Activated effector memory CD4-positive, alpha-beta T cell treated with anti-CD3 and anti-CD28 coated beads, Interleukin-2, amount 50 U/mL, for 16 hours (primary cell): ENCODE results near the gene IFNA6.
"Not testable (repeated sequence)": the region's sequence is repeated elsewhere in the genome, so short reads cannot be mapped to it uniquely, and the experiment has no call there.

Source experiments
- DNase-seq: peaks from one replicate; pipeline ENCODE4 v3.0.0-alpha.2; 2020

IFNA6 gene

GRCh38 chr9:21350787-21351186 is at the start of gene IFNA6:
Gene IFNA6, minus strand, starts transcription at chr9:21350887. Its CDS starts 0 bp downstream, at chr9:21350887.
- DNase-seq, result no peak

- no peak for DNase-seq
These were observed 49.3 kb upstream of the IFNA6 start for GRCh38 chr9:21399956-21400355.

DNA sequence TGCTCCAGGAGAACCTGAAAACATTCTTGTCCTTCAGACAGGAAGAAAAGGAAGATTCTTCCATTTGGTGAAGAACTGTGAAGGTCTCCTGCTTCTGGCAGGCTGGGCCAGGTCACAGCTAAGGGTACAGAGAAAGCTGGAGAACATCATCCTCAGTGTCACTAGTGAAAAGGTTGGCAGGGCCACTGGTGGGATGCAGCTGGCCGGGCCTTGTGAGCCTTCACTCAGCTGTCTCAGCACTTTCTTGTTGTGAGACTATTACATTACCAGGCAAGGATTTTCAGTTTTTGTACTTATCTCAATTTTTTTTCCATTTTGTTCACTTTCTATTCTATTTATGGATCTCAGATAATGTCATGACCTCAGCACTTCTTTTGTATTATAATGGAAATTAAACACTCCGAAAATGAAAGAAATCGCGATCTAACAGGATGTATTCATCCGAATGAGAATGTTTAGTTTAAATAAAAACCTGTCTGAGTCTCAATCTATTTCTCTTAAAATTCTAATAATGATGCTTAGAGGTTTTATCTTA is 48.3 kb upstream of the IFNA6 start:
- no peak for DNase-seq

DNA sequence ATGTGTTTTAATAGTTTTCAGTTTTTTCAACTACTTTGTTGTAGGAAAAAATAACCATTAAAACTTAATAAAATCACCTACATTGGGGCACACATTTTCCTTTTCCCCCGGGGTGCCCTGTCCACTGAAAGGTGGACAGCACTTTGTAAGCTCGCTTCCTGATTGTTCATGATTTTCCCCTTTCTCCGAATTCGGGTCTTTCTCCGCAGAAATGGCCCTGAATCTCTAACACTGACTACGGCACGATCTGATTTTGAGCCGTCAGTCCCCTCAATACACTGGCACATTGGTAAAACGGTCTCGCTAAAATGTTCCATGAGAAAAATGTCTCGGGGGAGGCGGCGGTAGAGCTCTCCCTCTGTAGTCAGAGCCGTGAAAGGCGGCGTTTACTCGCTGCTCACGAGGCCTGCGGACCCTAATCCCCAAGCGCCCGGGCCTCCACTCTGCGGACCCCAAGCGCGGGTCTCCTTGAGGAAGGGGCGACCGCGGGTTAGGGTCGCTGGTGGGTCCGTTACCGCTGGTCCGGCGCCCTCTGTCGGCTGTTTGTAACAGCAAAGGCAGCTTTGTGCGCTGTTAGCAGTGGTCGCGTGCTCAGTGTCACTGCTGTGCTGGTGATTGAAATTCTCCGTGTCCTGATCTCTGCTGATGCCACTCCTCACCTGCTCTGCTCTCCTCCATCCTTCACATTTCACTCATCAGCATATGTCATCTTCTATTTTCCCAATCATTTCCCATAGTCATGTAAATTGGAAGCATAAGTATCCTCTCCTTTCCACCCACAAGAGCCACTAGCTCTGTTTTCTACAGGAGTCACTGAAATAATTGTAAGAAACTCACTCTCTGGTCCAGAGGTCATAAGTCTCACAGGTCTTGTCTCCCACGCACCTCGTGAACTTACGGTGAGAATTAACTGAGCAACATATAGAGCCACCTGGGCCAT is 45.4 kb upstream of the IFNA6 start:
- DNase-seq, result peak; percentile 86

DNA sequence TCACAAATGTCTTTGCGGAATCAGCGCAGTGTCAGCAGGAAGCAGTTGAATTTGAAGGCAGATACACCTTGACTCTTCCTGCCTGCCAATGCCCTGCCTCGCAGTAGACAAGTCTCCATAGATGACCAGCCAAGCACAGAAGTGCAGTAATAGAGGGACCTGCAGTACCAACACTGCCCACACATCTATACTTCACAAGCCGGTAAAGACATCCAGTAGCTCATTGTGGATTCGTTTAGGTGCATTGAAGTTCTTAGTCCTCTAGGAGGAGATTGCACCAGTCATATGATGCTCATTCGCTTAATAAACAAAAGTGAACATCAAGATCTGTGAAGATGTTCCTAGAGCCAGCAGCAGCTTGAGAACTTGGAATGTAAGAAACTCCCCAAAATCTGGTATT is 41.6 kb upstream of the IFNA6 start:
- no peak for DNase-seq

DNA sequence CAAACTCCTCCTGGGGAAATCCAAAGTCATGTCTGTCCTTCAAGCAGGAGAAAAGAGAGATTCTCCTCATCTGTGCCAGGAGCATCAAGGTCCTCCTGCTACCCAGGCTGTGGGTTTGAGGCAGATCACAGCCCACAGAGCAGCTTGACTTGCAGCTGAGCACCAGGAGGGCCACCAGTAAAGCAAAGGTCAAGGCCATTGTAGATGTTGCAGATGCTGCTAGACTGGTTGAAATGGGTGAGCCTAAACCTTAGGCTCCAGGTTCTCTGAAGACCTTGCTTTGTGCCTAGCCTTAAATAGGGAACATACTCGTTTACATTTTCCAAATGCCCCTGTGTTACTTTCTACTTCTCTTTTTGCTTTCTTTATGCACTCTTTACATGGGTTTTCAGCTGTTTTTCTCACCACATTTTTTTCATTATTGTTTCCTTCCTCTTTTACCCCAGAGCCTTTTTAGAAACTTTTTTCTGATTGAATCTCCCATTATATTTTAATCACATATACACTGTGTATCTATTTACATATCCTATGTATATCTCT is 34.5 kb upstream of the IFNA6 start, which contains the start of gene IFNA2:
TSS of gene IFNA2 (minus strand) at position 268 of the 540 bp plus-strand sequence. CDS start at position 199, 69 bp downstream.
- no peak for DNase-seq

GRCh38 chr9:21383627-21384026 is 32.9 kb upstream of the IFNA6 start:
- no peak for DNase-seq

- no peak for DNase-seq
These were observed 31.0 kb upstream of the IFNA6 start for GRCh38 chr9:21381448-21382339.

DNA sequence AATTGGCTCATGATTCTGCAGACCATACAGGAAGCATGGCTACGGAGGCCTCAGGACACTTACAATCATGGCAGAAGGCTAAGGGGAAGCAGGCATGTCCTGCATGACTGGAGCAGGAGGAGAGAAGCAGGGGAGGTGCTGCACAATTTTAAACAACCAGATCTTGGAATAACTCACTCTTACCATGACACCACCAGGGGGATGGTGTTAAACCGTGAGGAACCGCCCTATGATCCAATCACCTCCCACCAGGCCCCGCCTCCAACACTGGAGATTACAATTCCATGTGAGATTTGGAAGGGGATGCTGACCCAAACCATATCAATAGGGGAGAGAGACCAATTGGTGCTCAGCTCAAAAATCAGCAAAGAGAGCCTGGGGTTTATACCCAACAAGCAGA is 20.8 kb upstream of the IFNA6 start:
- not testable (repeated sequence) for DNase-seq

- no peak for DNase-seq
These were observed 17.3 kb upstream of the IFNA6 start, which contains the start of gene IFNA13 for GRCh38 chr9:21367957-21368356. Gene IFNA13, minus strand, starts transcription at chr9:21368057. Its CDS starts 47 bp downstream, at chr9:21368010.

DNA sequence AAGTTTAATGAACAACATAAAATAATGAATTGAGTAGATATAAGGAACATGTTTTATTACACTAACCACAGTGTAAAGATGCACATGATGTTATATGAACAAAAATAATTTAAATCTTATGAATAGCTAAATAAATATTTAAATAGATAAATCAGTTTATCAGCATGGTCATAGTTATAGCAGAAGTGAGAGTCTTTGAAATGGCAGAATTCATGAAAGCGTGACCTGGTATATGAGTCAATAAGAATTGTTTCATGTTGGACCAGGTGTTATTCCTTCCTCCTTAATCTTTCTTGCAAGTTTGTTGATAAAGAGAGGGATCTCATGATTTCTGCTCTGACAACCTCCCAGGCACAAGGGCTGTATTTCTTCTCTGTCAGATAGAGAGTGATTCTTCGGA is 16.5 kb upstream of the IFNA6 start:
- DNase-seq, result not testable (repeated sequence)

DNA sequence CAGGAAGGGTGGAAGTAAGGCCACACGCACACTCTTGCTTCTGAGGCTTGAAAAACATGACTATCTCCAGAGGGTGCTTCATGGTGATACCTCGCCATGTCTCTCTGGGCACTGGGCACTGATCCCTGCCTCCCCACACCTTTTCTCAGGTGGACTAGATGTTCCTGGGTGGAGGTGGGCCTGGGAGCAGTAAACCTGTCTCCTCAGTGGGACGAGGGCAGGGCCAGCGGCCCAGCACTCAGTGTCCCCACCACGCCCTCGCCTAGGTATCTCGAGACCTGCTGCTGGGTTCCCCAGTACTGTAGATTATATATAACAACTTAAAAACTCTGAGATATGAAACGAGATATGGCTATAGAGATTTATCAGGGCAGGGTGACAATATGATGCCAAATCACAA is 11.6 kb upstream of the IFNA6 start:
- DNase-seq, result no peak

DNA sequence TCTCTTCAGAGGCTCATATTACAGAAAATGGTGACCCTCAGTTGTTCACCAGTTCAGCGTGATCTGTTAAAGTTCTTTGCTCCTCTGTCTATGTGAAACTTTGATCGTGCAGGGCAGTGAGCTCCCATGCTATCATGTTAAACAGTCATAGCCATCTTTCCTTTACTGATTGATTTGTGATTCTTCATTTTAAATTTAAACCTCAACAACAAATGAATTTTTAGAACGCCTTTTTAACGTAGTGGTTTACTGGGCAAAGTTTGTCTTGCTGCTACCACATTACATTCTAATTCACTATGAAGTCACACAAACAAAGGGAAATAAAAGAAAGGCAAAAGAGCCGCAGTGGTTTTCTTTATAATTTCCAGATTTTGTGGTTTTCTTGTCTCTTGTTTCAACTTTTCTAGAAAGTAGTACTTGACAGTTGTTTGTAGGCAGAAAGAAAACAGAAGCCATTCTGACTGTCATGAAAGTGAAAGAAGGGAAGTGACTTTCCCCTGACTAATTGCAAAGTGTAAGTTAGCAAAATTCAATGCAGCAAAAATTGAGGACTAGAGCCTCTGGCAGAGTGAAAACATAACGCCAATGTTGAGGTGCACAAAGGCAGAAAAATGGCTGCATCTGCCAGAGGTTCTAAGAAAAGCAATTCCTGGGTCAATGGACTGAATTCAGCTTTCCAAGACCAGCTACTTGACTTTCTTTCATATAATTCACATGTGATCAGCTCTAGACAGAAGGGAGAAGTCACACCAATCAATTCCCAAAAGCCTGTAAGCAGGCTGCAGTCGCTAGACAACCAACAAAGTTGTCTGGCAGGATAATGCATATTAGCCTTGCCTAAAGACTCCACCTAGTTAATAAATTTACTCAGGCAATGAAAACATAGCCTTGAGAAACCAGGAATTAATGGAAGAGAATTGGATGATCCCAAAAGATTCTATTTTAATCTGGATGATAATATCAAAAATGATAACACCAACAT is 7.1 kb upstream of the IFNA6 start:
- DNase-seq, result no peak

GRCh38 chr9:21348430-21348970 is 2.2 kb downstream of the IFNA6 start:
- DNase-seq, result no peak

DNA sequence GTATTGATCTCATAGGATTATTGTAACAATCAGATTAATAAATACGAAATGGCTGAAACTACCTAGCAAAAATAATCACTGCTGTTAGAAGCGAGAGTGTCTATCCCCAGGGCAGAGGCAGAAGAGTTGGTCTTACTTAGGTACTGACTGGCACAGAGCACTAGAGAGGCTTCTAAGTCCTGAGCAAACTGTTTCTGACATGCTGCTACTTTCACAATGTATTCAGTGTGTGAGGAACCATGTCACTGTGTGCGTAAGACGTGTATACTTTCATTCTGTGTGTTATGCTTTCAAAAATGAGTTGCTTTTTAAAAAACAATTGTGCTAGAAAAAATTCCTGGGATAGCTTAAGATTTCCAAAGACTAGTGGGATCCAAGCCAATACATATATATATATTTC is 10.0 kb downstream of the IFNA6 start:
- no peak for DNase-seq

DNA sequence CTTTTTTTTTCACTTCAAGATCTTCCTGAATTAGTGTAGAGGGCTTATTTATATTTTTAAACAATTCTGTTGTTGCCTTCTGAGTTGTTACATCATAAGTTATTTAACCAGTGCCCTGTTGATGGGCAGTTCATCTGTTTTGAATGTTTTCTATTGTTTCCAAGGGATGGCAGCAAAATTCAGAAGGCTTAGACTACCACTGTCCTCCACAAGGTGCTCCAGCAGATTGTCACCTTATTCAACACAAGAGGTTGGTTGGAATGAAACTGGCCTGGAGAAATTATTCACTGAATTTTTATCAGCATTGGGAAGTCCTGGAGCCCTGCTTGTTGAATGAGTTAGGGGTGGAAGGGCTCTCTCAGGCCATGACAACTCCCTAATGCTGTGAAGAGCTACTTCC is 14.2 kb downstream of the IFNA6 start:
- no peak for DNase-seq

DNA sequence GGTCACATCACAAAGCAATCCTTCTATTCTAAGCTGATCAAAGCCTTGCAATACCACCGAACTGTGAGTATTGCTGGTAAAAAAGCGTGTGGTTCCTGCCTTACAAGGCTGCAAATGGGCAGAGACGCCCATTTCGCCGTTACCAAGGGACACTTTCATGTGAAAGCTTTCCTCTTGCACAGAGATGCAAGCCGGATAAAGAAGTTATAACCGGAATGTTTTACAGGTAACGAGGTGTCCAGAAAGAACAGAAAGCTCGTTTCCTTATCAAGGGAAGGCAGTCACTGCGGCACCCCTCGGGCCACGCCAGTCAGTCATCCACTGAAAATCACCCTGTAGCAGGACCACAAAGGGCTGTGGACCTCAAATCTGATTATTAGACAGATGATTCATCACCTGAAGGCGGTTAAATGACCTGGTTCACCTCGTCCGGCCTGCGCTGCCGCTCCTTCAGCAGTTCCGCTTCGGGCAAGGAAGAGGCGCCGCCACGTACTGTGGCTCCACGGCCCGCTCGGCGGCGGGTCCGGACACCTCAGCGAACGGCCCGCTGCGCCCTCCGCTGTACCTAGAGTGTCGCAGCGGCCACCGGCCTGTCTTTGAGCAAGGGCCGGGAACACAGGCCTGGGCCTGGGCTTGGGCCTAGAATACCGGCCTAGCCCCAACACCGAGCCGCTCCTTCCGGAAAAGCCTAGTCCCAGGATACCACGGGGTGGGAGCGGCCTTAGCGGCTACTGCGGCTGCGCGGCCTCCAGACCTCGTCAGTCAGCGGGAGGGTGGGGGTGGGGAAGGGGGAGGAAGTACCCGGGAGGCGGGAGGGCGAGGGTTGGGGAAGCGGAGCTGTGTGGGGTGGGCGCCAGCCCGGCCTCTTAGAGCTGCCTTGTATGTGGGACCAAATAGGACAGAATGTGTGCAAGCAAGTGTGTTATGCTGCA is 15.7 kb downstream of the IFNA6 start, which contains the start of gene KLHL9:
TSS of gene KLHL9 (minus strand) at position 704 of the 932 bp plus-strand sequence. CDS start at position 159, 545 bp downstream.
- peak; percentile 94 for DNase-seq

GRCh38 chr9:21333226-21333625 is 17.5 kb downstream of the IFNA6 start:
- DNase-seq, result no peak

GRCh38 chr9:21331676-21332402 is 18.8 kb downstream of the IFNA6 start:
- no peak for DNase-seq
